BE2C (cell line): Measurements from ENCODE around the gene APBB1IP.
A peak's percentile ranks its signal among the peaks of the same experiment; 100 is the strongest.

Experiments
- DNase-seq: peaks from one replicate; pipeline ENCODE4 v3.0.0-alpha.2; 2020
- H3K27me3 ChIP-seq: fragments of 250-450 bp; sonication (Bioruptor Pico); 2 replicates; pipeline ENCODE4 v1.5.1; 2020; ENCODE audit warnings: mild to moderate bottlenecking
- H3K36me3 ChIP-seq: fragments of 250-450 bp; sonication (Bioruptor Pico); 2 replicates; pipeline ENCODE4 v1.5.1; 2020; ENCODE audit warnings: mild to moderate bottlenecking
- H3K4me1 ChIP-seq: fragments of 250-450 bp; sonication (Bioruptor Pico); 2 replicates; pipeline ENCODE4 v1.5.1; 2020
- H3K4me3 ChIP-seq: 2 replicates; pipeline ENCODE4 v1.5.1; 2011; ENCODE audit warnings: low read depth, low read length
- H3K9me3 ChIP-seq: fragments of 250-450 bp; sonication (Bioruptor Pico); 2 replicates; pipeline ENCODE4 v1.5.1; 2020
- CTCF ChIP-seq: IDR thresholded peaks from 2 replicates; pipeline ENCODE4 v1.5.1; 2012; ENCODE audit warnings: mild to moderate bottlenecking, low read depth, low read length

The APBB1IP gene

GRCh38 chr10:26544932-26545331 is 106.8 kb downstream of the APBB1IP start:
- Histone ChIP-seq H3K27me3 (no peaks in the 10 kb centered on the region), H3K9me3 (no peaks in the 10 kb centered on the region), H3K4me3 (no peak overlapping the region), H3K4me1 (no peaks in the 10 kb centered on the region), H3K36me3 (no peaks in the 10 kb centered on the region)
- no peak for TF ChIP-seq CTCF
- DNase-seq: no peak

- Histone ChIP-seq H3K4me1 (no peaks in the 10 kb centered on the region), H3K4me3 (no peak overlapping the region), H3K9me3 (no peaks in the 10 kb centered on the region), H3K36me3 (no peaks in the 10 kb centered on the region), H3K27me3 (no peaks in the 10 kb centered on the region)
- no peak for DNase-seq
- no peak for TF ChIP-seq CTCF
Observed at GRCh38 chr10:26550774-26551526, 112.8 kb downstream of the APBB1IP start.

- Histone ChIP-seq H3K27me3 (no peaks in the 10 kb centered on the region), H3K4me1 (no peaks in the 10 kb centered on the region), H3K4me3 (no peak overlapping the region), H3K36me3 (no peaks in the 10 kb centered on the region), H3K9me3 (no peaks in the 10 kb centered on the region)
- no peak for TF ChIP-seq CTCF
- DNase-seq: no peak
Observed at GRCh38 chr10:26554246-26554645, 116.1 kb downstream of the APBB1IP start.

GRCh38 chr10:26555719-26556368 is 117.7 kb downstream of the APBB1IP start:
- TF ChIP-seq CTCF: no peak

GRCh38 chr10:26556748-26557640 is 118.9 kb downstream of the APBB1IP start:
- Histone ChIP-seq H3K4me3 (no peak overlapping the region), H3K27me3 (no peaks in the 10 kb centered on the region), H3K9me3 (no peaks in the 10 kb centered on the region), H3K36me3 (no peaks in the 10 kb centered on the region), H3K4me1 (no peaks in the 10 kb centered on the region)
- no peak for DNase-seq
- TF ChIP-seq CTCF: peak; percentile 82

More at GRCh38 chr10:26555719-26556368, 117.7 kb downstream of the APBB1IP start:
- Histone ChIP-seq H3K4me1 (no peaks in the 10 kb centered on the region), H3K36me3 (no peaks in the 10 kb centered on the region), H3K27me3 (no peaks in the 10 kb centered on the region), H3K4me3 (no peak overlapping the region), H3K9me3 (no peaks in the 10 kb centered on the region)
- no peak for DNase-seq
